22Rv1 (cell line): Measurements from ENCODE around the gene XRN1.

Source experiments
- CTCF ChIP-seq: fragments of 450-650 bp; IDR thresholded peaks from 2 replicates; pipeline ENCODE4 v1.5.1; 2017; ENCODE audit warnings: mild to moderate bottlenecking
- ZFX ChIP-seq: fragments of 450-650 bp; IDR thresholded peaks from 2 replicates; pipeline ENCODE4 v1.6.1; 2017; ENCODE audit warnings: antibody characterized with exemption, borderline replicate concordance

GRCh38 chr3:142337994-142338393 is 109.8 kb downstream of the XRN1 start:
- TF ChIP-seq CTCF = no peak
- no peak for TF ChIP-seq ZFX
